HepG2 (cell line): Measurements from ENCODE around the gene TMEM235. TPM values are rescaled to one million over a fixed set of nuclear protein-coding genes. Genes with fewer than 3 reads are reported as not detected.
A peak's percentile ranks its signal among the peaks of the same experiment; 100 is the strongest.

Experiments used
- AHR ChIP-seq: IDR thresholded peaks from 2 replicates; pipeline ENCODE4 v1.6.1; 2018; ENCODE audit warnings: missing genetic modification reagents, missing compliant biosample characterization
- CBX2 ChIP-seq, 2 experiments: fragments of 200-600 bp in 1 of 2; sonication (generic); formaldehyde crosslinking in 1 of 2; IDR thresholded peaks; 2 replicates each; pipeline versions ENCODE4 v1.7.0 to v1.8.1; 2018 to 2022; ENCODE audit warnings: low read depth in 2 of 2, low read length in 1 of 2, mild to moderate bottlenecking in 1 of 2, missing genetic modification reagents in 1 of 2
- GABPA ChIP-seq, 2 experiments: IDR thresholded peaks; 2 replicates each; pipeline ENCODE4 v1.6.1; 2011 to 2016; ENCODE audit warnings: low read depth in 2 of 2, low read length in 1 of 2, missing biosample characterization in 1 of 2, missing genetic modification characterization in 1 of 2
- MZF1 ChIP-seq: sonication (generic); formaldehyde crosslinking; IDR thresholded peaks from 2 replicates; pipeline ENCODE4 v1.8.1; 2023; ENCODE audit warnings: mild to moderate bottlenecking, missing genetic modification reagents, borderline replicate concordance
- NFRKB ChIP-seq: fragments of 450-650 bp; IDR thresholded peaks from 2 replicates; pipeline ENCODE4 v1.6.1; 2017
- NR1H2 ChIP-seq: sonication (generic); formaldehyde crosslinking; IDR thresholded peaks from 2 replicates; pipeline ENCODE4 v1.8.1; 2022; ENCODE audit warnings: low read depth, missing genetic modification reagents, borderline replicate concordance
- PPARG ChIP-seq: conservative IDR thresholded peaks from 2 replicates; pipeline ENCODE4 v1.6.1; 2016; ENCODE audit warnings: missing biosample characterization, missing genetic modification reagents
- RAD51 ChIP-seq: fragments of 450-650 bp; IDR thresholded peaks from 2 replicates; pipeline ENCODE4 v1.6.1; 2016; ENCODE audit warnings: borderline replicate concordance
- RCOR2 ChIP-seq: IDR thresholded peaks from 2 replicates; pipeline ENCODE4 v1.6.1; 2016; ENCODE audit warnings: missing biosample characterization, missing genetic modification reagents
- STAT5B ChIP-seq: sonication (generic); formaldehyde crosslinking; IDR thresholded peaks from 2 replicates; pipeline ENCODE4 v1.4.0; 2020; ENCODE audit warnings: missing genetic modification reagents
- TAF15 ChIP-seq: fragments of 200-400 bp; formaldehyde crosslinking; IDR thresholded peaks from one replicate; pipeline ENCODE4 v1.6.1; 2018; ENCODE audit warnings: mild to moderate bottlenecking, low read depth, low read length; ENCODE audit not compliant: poor library complexity, severe bottlenecking
- THAP11 ChIP-seq: IDR thresholded peaks from 2 replicates; pipeline ENCODE4 v1.6.1; 2016; ENCODE audit warnings: missing biosample characterization, missing genetic modification reagents
- TRIM22 ChIP-seq: fragments of 450-650 bp; IDR thresholded peaks from 2 replicates; pipeline ENCODE4 v1.6.1; 2017
- YEATS4 ChIP-seq: sonication (generic); formaldehyde crosslinking; IDR thresholded peaks from 2 replicates; pipeline ENCODE4 v1.4.0; 2020; ENCODE audit warnings: missing genetic modification reagents, borderline replicate concordance
- ZFP82 ChIP-seq: sonication (generic); formaldehyde crosslinking; IDR thresholded peaks from 2 replicates; pipeline ENCODE4 v1.5.1; 2020; ENCODE audit warnings: mild to moderate bottlenecking, missing genetic modification reagents, borderline replicate concordance
- ZKSCAN8 ChIP-seq: IDR thresholded peaks from 2 replicates; pipeline ENCODE4 v1.6.1; 2016; ENCODE audit warnings: borderline replicate concordance, missing genetic modification reagents, missing compliant biosample characterization
- ZMYM4 ChIP-seq: sonication (generic); formaldehyde crosslinking; IDR thresholded peaks from 2 replicates; pipeline ENCODE4 v1.8.1; 2023; ENCODE audit warnings: mild to moderate bottlenecking, missing genetic modification reagents
- ZNF10 ChIP-seq: sonication (generic); formaldehyde crosslinking; IDR thresholded peaks from 2 replicates; pipeline ENCODE4 v1.4.0; 2020; ENCODE audit warnings: mild to moderate bottlenecking, low read depth, missing genetic modification reagents, borderline replicate concordance
- ZNF12 ChIP-seq: sonication (generic); formaldehyde crosslinking; IDR thresholded peaks from 2 replicates; pipeline ENCODE4 v1.5.0; 2020; ENCODE audit warnings: missing genetic modification reagents
- ZNF136 ChIP-seq: sonication (generic); formaldehyde crosslinking; IDR thresholded peaks from 2 replicates; pipeline ENCODE4 v1.8.1; 2022; ENCODE audit warnings: low read depth, mild to moderate bottlenecking, moderate library complexity, missing genetic modification reagents
- ZNF17 ChIP-seq: sonication (generic); formaldehyde crosslinking; IDR thresholded peaks from 2 replicates; pipeline ENCODE4 v1.5.0; 2020; ENCODE audit warnings: mild to moderate bottlenecking, missing genetic modification reagents
- ZNF382 ChIP-seq: sonication (generic); formaldehyde crosslinking; IDR thresholded peaks from 2 replicates; pipeline ENCODE4 v1.5.0; 2020; ENCODE audit warnings: missing genetic modification reagents, mild to moderate bottlenecking, borderline replicate concordance
- ZNF607 ChIP-seq: sonication (generic); formaldehyde crosslinking; IDR thresholded peaks from 2 replicates; pipeline ENCODE4 v1.5.1; 2020; ENCODE audit warnings: missing genetic modification reagents, mild to moderate bottlenecking, borderline replicate concordance
- ZNF687 ChIP-seq: sonication (generic); formaldehyde crosslinking; IDR thresholded peaks from 2 replicates; pipeline ENCODE4 v1.5.1; 2020; ENCODE audit warnings: mild to moderate bottlenecking, missing genetic modification reagents, moderate library complexity
- ZNF790 ChIP-seq: sonication (generic); formaldehyde crosslinking; IDR thresholded peaks from 2 replicates; pipeline ENCODE4 v1.8.0; 2022; ENCODE audit warnings: missing genetic modification reagents, mild to moderate bottlenecking, borderline replicate concordance
- ZNF83 ChIP-seq: sonication (generic); formaldehyde crosslinking; IDR thresholded peaks from 2 replicates; pipeline ENCODE4 v1.4.0; 2020; ENCODE audit warnings: missing genetic modification reagents, mild to moderate bottlenecking, borderline replicate concordance
- polyA plus RNA-seq, 8 experiments: library from polyadenylated mRNA; depleted of rRNA in 3 of 8; stranded (reverse) in 7 of 8; unstranded in 1 of 8; fragments of >200 nt; fragmentation: Illumina TruSeq in 4 of 8; extraction: Trizol in 4 of 8; gene quantifications; 2 replicates each; pipeline versions ENCODE4 v1.2.1 to v1.2.3, GENCODE V29; 2011 to 2016; ENCODE audit warnings: low read depth in 4 of 8, missing spikeins in 1 of 8, mixed read lengths in 1 of 8; ENCODE audit not compliant: insufficient read depth in 1 of 8
- total RNA-seq, 5 experiments: library from RNA; depleted of rRNA; stranded (reverse); fragments of >200 nt; fragmentation: Illumina TruSeq; extraction: Trizol; gene quantifications; 2 replicates each; pipeline ENCODE4 v1.2.3, GENCODE V29; 2016; ENCODE audit warnings: low read depth in 1 of 5

Gene TMEM235
- total and polyA plus RNA-seq, 2 of the 13 experiments (the other 11 are each of a cell fraction or from before 2014, with no cell fraction given): not detected

GRCh38 chr17:78241277-78242023 is 10.0 kb downstream of the TMEM235 start (continued):
- TF ChIP-seq ZNF607 (no peak), ZNF12 (CRISPR knock-in tag) (0 out of 2 replicates have a peak, but pooled peaks have one; percentile 9), PPARG (0 out of 2 replicates have a peak, but pooled peaks have one; percentile 39), AHR (CRISPR knock-in tag) (no peak), NR1H2 (CRISPR knock-in tag) (0 out of 2 replicates have a peak, but pooled peaks have one; percentile 42), CBX2 (IDR thresholded peaks at IDR 0.05; ENCODE audit: low read depth, low read length) (no peak), CBX2 (CRISPR knock-in tag; IDR thresholded peaks at IDR 0.05; ENCODE audit: low read depth) (0 out of 2 replicates have a peak, but pooled peaks have one; percentile 45), ZNF790 (CRISPR knock-in tag) (peak; percentile 98; the same call in 1 of the 2 replicates), ZNF10 (no peak), ZNF83 (no peak), TAF15 (no peak), YEATS4 (no peak), ZMYM4 (CRISPR knock-in tag) (peak; percentile 71; the same call in 1 of the 2 replicates), ZKSCAN8 (CRISPR knock-in tag) (no peak), RCOR2 (peak; percentile 43; the same call in 1 of the 2 replicates), NFRKB (no peak), ZNF687 (CRISPR knock-in tag) (peak; percentile 89), THAP11 (peak; percentile 86), MZF1 (CRISPR knock-in tag) (no peak), ZFP82 (CRISPR knock-in tag) (no peak), ZNF136 (CRISPR knock-in tag) (no peak), ZNF17 (CRISPR knock-in tag) (no peak), TRIM22 (no peak), GABPA (IDR thresholded peaks at IDR 0.05; ENCODE audit: low read depth, low read length) (no peak), GABPA (CRISPR knock-in tag; IDR thresholded peaks at IDR 0.05; ENCODE audit: low read depth) (peak; percentile 39; the same call in 1 of the 2 replicates), STAT5B (CRISPR knock-in tag) (no peak), RAD51 (no peak), ZNF382 (no peak)
